HepG2 (cell line): ENCODE data around the gene SMTN. TPM values are rescaled to one million over a fixed set of nuclear protein-coding genes. Genes with fewer than 3 reads are reported as not detected.
A peak's percentile ranks its signal among the peaks of the same experiment; 100 is the strongest.

Experiments
- ADNP ChIP-seq: sonication (generic); formaldehyde crosslinking; IDR thresholded peaks from 2 replicates; pipeline ENCODE4 v1.4.0; 2020; ENCODE audit warnings: missing genetic modification reagents
- CSRNP1 ChIP-seq: sonication (generic); formaldehyde crosslinking; IDR thresholded peaks from 2 replicates; pipeline ENCODE4 v1.8.1; 2023; ENCODE audit warnings: mild to moderate bottlenecking, missing genetic modification reagents
- JUNB ChIP-seq: sonication (generic); formaldehyde crosslinking; IDR thresholded peaks from 2 replicates; pipeline ENCODE4 v1.8.0; 2022; ENCODE audit warnings: missing genetic modification reagents, mild to moderate bottlenecking, borderline replicate concordance
- KDM4B ChIP-seq: sonication (generic); formaldehyde crosslinking; IDR thresholded peaks from 2 replicates; pipeline ENCODE4 v1.4.0; 2020; ENCODE audit warnings: missing genetic modification reagents
- KLF16 ChIP-seq, 2 experiments: sonication (generic) in 1 of 2; formaldehyde crosslinking in 1 of 2; IDR thresholded peaks; 2 replicates each; pipeline versions ENCODE4 v1.6.1 to v1.8.0; 2016 to 2023; ENCODE audit warnings: missing genetic modification reagents in 2 of 2, missing compliant biosample characterization in 1 of 2
- MAZ ChIP-seq, 2 experiments: sonication (generic) in 1 of 2; formaldehyde crosslinking in 1 of 2; IDR thresholded peaks; 2 replicates each; pipeline versions ENCODE4 v1.5.0 to v1.6.1; 2012 to 2020; ENCODE audit warnings: low read depth in 2 of 2, mild to moderate bottlenecking in 2 of 2, borderline replicate concordance in 1 of 2, improper control_type of control experiment in 1 of 2, low read length in 1 of 2, missing genetic modification reagents in 1 of 2, moderate library complexity in 1 of 2
- NBN ChIP-seq: fragments of 450-650 bp; conservative IDR thresholded peaks from 2 replicates; pipeline ENCODE4 v1.6.1; 2017
- NRL ChIP-seq: sonication (generic); formaldehyde crosslinking; IDR thresholded peaks from 2 replicates; pipeline ENCODE4 v1.5.0; 2020; ENCODE audit warnings: missing genetic modification reagents, mild to moderate bottlenecking, moderate library complexity, borderline replicate concordance
- SNRNP70 ChIP-seq: fragments of 200-400 bp; formaldehyde crosslinking; IDR thresholded peaks from 2 replicates; pipeline ENCODE4 v1.6.1; 2017; ENCODE audit warnings: mild to moderate bottlenecking, low read depth, low read length, moderate library complexity
- SP2 ChIP-seq: sonication (generic); formaldehyde crosslinking; IDR thresholded peaks from 2 replicates; pipeline ENCODE4 v1.5.1; 2020; ENCODE audit warnings: mild to moderate bottlenecking, missing genetic modification reagents
- ZNF143 ChIP-seq: sonication (generic); formaldehyde crosslinking; IDR thresholded peaks from 2 replicates; pipeline ENCODE4 v1.4.0; 2020; ENCODE audit warnings: missing genetic modification reagents
- ZNF33B ChIP-seq: sonication (generic); formaldehyde crosslinking; IDR thresholded peaks from 2 replicates; pipeline ENCODE4 v1.5.1; 2020; ENCODE audit warnings: mild to moderate bottlenecking, missing genetic modification reagents
- ZNF513 ChIP-seq: sonication (generic); formaldehyde crosslinking; conservative IDR thresholded peaks from 2 replicates; pipeline ENCODE4 v1.5.0; 2020; ENCODE audit warnings: missing genetic modification reagents
- ZNF619 ChIP-seq: sonication (generic); formaldehyde crosslinking; IDR thresholded peaks from 2 replicates; pipeline ENCODE4 v1.4.0; 2020; ENCODE audit warnings: mild to moderate bottlenecking, missing genetic modification reagents
- ZSCAN20 ChIP-seq: sonication (generic); formaldehyde crosslinking; IDR thresholded peaks from 2 replicates; pipeline ENCODE4 v1.4.0; 2020; ENCODE audit warnings: missing genetic modification reagents, mild to moderate bottlenecking, borderline replicate concordance
- ZUFSP ChIP-seq: sonication (generic); formaldehyde crosslinking; IDR thresholded peaks from 2 replicates; pipeline ENCODE4 v1.9.0; 2021; ENCODE audit warnings: missing genetic modification reagents, mild to moderate bottlenecking, borderline replicate concordance
- polyA plus RNA-seq, 8 experiments: library from polyadenylated mRNA; depleted of rRNA in 3 of 8; stranded (reverse) in 7 of 8; unstranded in 1 of 8; fragments of >200 nt; fragmentation: Illumina TruSeq in 4 of 8; extraction: Trizol in 4 of 8; gene quantifications; 2 replicates each; pipeline versions ENCODE4 v1.2.1 to v1.2.3, GENCODE V29; 2011 to 2016; ENCODE audit warnings: low read depth in 4 of 8, missing spikeins in 1 of 8, mixed read lengths in 1 of 8; ENCODE audit not compliant: insufficient read depth in 1 of 8
- total RNA-seq, 5 experiments: library from RNA; depleted of rRNA; stranded (reverse); fragments of >200 nt; fragmentation: Illumina TruSeq; extraction: Trizol; gene quantifications; 2 replicates each; pipeline ENCODE4 v1.2.3, GENCODE V29; 2016; ENCODE audit warnings: low read depth in 1 of 5
- TF ChIP-seq, protein P1 (sequence below), 2 experiments: IDR thresholded peaks; 2 replicates each; pipeline ENCODE4 v1.6.1; 2011 to 2012; ENCODE audit warnings: low read length in 2 of 2, borderline replicate concordance in 1 of 2, low read depth in 1 of 2, mild to moderate bottlenecking in 1 of 2, moderate library complexity in 1 of 2
- TF ChIP-seq, protein P2 (sequence below): sonication (generic); formaldehyde crosslinking; IDR thresholded peaks from 2 replicates; pipeline ENCODE4 v1.4.0; 2020; ENCODE audit warnings: mild to moderate bottlenecking, missing genetic modification reagents

Gene SMTN
- total and polyA plus RNA-seq, 2 of the 13 experiments (the other 11 are each of a cell fraction or from before 2014, with no cell fraction given): 14.7 to 26.1 TPM

DNA sequence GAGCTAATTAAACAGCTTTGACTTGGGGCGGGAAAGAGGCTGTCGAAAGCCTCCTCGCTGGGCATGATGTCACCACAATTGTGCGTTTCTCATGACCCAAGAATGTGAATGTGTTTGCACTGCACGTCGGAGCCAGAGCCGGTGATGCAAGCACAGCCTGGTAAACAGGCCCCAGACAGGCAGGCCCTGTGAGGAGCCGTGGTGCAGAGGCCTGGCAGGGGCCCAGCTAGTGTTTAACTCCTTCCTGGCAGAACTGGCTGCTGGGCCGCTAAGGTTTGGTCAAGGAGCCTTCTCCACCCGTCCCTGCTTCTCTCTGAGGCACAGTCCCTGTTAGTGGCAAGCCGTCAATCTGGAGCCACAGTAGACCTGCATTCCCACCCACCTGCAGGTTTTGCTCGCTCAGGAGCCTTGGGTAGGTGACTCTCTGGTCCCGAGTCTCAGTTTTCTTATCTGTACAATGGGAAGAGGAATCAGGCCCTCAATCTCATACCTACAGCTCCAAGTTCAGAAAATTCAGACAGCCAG lies 25.4 kb upstream of the SMTN start (continued):
- TF ChIP-seq, protein P1, sequence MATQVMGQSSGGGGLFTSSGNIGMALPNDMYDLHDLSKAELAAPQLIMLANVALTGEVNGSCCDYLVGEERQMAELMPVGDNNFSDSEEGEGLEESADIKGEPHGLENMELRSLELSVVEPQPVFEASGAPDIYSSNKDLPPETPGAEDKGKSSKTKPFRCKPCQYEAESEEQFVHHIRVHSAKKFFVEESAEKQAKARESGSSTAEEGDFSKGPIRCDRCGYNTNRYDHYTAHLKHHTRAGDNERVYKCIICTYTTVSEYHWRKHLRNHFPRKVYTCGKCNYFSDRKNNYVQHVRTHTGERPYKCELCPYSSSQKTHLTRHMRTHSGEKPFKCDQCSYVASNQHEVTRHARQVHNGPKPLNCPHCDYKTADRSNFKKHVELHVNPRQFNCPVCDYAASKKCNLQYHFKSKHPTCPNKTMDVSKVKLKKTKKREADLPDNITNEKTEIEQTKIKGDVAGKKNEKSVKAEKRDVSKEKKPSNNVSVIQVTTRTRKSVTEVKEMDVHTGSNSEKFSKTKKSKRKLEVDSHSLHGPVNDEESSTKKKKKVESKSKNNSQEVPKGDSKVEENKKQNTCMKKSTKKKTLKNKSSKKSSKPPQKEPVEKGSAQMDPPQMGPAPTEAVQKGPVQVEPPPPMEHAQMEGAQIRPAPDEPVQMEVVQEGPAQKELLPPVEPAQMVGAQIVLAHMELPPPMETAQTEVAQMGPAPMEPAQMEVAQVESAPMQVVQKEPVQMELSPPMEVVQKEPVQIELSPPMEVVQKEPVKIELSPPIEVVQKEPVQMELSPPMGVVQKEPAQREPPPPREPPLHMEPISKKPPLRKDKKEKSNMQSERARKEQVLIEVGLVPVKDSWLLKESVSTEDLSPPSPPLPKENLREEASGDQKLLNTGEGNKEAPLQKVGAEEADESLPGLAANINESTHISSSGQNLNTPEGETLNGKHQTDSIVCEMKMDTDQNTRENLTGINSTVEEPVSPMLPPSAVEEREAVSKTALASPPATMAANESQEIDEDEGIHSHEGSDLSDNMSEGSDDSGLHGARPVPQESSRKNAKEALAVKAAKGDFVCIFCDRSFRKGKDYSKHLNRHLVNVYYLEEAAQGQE (IDR thresholded peaks at IDR 0.05; ENCODE audit: borderline replicate concordance in 1 of 2, low read depth in 1 of 2, low read length in 2 of 2): peak in 1 of 2 experiments; percentile 35; a peak in 1 of 4 replicates
- no peak for TF ChIP-seq ZNF513 (CRISPR knock-in tag)
- TF ChIP-seq ZNF143 (CRISPR knock-in tag): peak; percentile 61; the same call in 1 of the 2 replicates
- peak; percentile 14; the same call in 1 of the 2 replicates for TF ChIP-seq MAZ (IDR thresholded peaks at IDR 0.05; ENCODE audit: borderline replicate concordance, low read depth, low read length)
- peak; percentile 80 for TF ChIP-seq MAZ (CRISPR knock-in tag; IDR thresholded peaks at IDR 0.05; ENCODE audit: low read depth)
- no peak; the same call in 1 of the 2 replicates for TF ChIP-seq CSRNP1 (CRISPR knock-in tag)
- TF ChIP-seq, protein P2, sequence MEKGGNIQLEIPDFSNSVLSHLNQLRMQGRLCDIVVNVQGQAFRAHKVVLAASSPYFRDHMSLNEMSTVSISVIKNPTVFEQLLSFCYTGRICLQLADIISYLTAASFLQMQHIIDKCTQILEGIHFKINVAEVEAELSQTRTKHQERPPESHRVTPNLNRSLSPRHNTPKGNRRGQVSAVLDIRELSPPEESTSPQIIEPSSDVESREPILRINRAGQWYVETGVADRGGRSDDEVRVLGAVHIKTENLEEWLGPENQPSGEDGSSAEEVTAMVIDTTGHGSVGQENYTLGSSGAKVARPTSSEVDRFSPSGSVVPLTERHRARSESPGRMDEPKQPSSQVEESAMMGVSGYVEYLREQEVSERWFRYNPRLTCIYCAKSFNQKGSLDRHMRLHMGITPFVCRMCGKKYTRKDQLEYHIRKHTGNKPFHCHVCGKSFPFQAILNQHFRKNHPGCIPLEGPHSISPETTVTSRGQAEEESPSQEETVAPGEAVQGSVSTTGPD (CRISPR knock-in tag): peak; percentile 46; the same call in 1 of the 2 replicates
- TF ChIP-seq ZUFSP (CRISPR knock-in tag): no peak
- TF ChIP-seq ADNP (CRISPR knock-in tag): peak; percentile 98
- TF ChIP-seq NBN: no peak
- peak in 1 of 2 experiments; percentile 89; a peak in 2 of 4 replicates for TF ChIP-seq KLF16 (CRISPR knock-in tag; IDR thresholded peaks at IDR 0.05)
- TF ChIP-seq SNRNP70: no peak
- TF ChIP-seq NRL (CRISPR knock-in tag): peak; percentile 53; the same call in 1 of the 2 replicates
- no peak; the same call in 1 of the 2 replicates for TF ChIP-seq JUNB
- no peak for TF ChIP-seq ZNF33B (CRISPR knock-in tag)
- peak; percentile 66; the same call in 1 of the 2 replicates for TF ChIP-seq ZNF619 (CRISPR knock-in tag)
- no peak for TF ChIP-seq SP2
- peak; percentile 95 for TF ChIP-seq KDM4B (CRISPR knock-in tag)
- TF ChIP-seq ZSCAN20 (CRISPR knock-in tag): peak; percentile 55; the same call in 1 of the 2 replicates
